IPS-20b (cell line): Measurements from ENCODE around the gene PHF21A.

Source experiments
- H3K27ac ChIP-seq: one replicate; pipeline ENCODE4 v1.5.1; 2013; ENCODE audit warnings: low read length
- H3K27me3 ChIP-seq: 2 replicates; pipeline ENCODE4 v1.6.1; 2013; ENCODE audit warnings: mild to moderate bottlenecking, low read length, inconsistent platforms; ENCODE audit not compliant: insufficient read depth
- H3K36me3 ChIP-seq: 2 replicates; pipeline ENCODE4 v1.6.1; 2013; ENCODE audit warnings: low read depth, mild to moderate bottlenecking, inconsistent platforms, low read length, moderate library complexity; ENCODE audit not compliant: insufficient read depth
- H3K4me1 ChIP-seq: 2 replicates; pipeline ENCODE4 v1.6.1; 2013; ENCODE audit warnings: mild to moderate bottlenecking, control low read depth, inconsistent platforms, low read length, moderate library complexity; ENCODE audit not compliant: insufficient read depth
- H3K4me3 ChIP-seq: 2 replicates; pipeline ENCODE4 v1.5.1; 2013; ENCODE audit warnings: mild to moderate bottlenecking, low read length, inconsistent platforms
- H3K9ac ChIP-seq: 2 replicates; pipeline ENCODE4 v1.6.1; 2013; ENCODE audit warnings: low read depth, mild to moderate bottlenecking, inconsistent platforms, low read length, moderate library complexity
- H3K9me3 ChIP-seq: 2 replicates; pipeline ENCODE4 v1.6.1; 2013; ENCODE audit warnings: mild to moderate bottlenecking, low read depth, low read length, inconsistent platforms; ENCODE audit not compliant: insufficient read depth

Gene PHF21A

DNA sequence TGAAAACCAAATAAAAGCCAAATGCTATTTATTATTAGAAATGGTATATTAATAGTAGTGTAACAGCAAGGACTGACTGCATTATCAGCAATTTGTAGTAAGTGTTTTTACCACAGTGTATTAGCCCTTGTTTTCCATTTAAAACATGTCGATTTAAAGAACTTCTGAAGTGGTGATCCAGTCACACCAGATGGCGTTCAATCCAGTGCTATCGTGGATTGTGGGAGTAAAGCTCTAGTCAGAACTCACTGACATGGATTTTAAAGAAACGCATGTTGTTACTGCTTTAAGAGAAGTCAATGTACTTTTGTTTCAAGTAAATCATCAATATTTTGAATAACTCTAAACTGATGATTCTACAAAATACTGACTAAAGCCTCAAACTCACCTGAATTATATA, 147.7 kb downstream of the PHF21A start:
- Histone ChIP-seq H3K9me3 (no peaks in the 10 kb centered on the region), H3K36me3 (peaks cover 36% of the 10 kb centered on the region), H3K4me3 (no peak overlapping the region), H3K4me1 (no peaks in the 10 kb centered on the region), H3K9ac (no peak overlapping the region), H3K27ac (no peak overlapping the region), H3K27me3 (no peaks in the 10 kb centered on the region)

DNA sequence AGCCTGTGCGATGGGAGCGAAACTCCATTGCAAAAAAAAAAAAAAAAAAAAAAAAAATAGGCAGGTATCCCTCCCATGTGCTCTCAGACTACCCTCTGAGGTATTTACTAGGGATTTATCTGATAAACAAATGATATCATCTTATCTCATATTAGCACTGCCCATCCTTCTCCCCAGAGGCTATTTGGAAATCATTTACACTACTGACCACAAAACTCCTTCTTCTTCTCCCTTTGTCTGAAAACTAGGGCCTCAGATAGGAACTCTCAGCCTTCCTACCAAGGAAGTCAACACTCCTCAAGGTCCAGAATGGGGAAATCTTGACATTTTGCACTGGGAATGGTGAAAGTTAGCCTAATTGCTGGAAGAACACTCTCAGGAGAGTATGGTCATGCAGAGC, 152.4 kb downstream of the PHF21A start:
- Histone ChIP-seq H3K4me1 (0 out of 2 replicates have a peak, but pooled peaks cover 2% of the 10 kb centered on the region), H3K27me3 (no peaks in the 10 kb centered on the region), H3K9ac (no peak overlapping the region), H3K4me3 (no peak overlapping the region), H3K36me3 (peaks cover 48% of the 10 kb centered on the region), H3K9me3 (no peaks in the 10 kb centered on the region), H3K27ac (no peak overlapping the region)

DNA sequence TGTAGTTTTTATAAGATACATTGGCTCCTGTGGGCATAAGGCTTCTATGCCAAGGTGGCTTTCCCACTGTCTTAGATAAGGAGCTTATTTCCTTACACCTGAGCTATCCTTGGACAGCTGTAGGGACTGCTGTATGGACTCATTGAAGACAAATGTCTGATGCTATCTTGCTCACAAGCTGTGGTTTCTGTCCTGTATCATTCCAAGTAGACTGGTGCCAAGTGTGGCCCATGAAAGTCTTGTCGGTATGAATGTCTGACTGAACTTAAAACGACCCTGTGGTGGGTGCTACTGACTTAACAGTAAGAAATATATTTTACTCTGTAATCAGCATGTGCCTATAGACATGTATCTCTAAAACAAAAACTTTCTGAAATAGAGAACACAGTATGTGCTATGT, 153.7 kb downstream of the PHF21A start:
- no peak overlapping the region for H3K4me3 ChIP-seq
- no peaks in the 10 kb centered on the region for H3K27me3 ChIP-seq
- no peaks in the 10 kb centered on the region for H3K9me3 ChIP-seq
- H3K36me3 ChIP-seq: peaks cover 48% of the 10 kb centered on the region
- H3K4me1 ChIP-seq: 0 out of 2 replicates have a peak, but pooled peaks cover 2% of the 10 kb centered on the region
- no peak overlapping the region for H3K9ac ChIP-seq
- H3K27ac ChIP-seq: no peak overlapping the region

DNA sequence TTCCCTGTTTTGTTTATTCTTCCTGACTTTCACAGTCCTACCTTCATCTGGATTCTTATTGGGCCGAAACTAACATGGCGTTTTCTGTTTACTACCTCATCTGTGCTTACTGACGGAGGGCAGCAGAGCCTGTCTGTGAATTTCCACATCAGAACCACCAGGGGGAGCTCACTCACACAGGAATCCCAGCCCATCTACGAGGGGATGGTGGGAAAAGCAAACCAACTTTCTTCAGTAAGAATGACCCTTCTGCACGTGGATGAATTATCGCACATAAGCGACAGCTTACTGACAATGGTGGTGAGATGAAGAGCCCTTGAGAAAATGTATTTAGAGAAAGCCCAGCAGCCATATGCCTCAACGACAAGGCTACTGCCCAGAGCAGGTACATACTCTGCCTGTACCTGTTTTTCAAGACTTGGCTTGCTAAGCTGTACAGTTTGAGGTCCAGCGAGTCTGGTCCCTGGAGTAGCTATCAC, 156.3 kb downstream of the PHF21A start:
- Histone ChIP-seq H3K27ac (no peak overlapping the region), H3K9me3 (no peaks in the 10 kb centered on the region), H3K27me3 (no peaks in the 10 kb centered on the region), H3K4me1 (0 out of 2 replicates have a peak, but pooled peaks cover 2% of the 10 kb centered on the region), H3K9ac (no peak overlapping the region), H3K36me3 (peaks cover 53% of the 10 kb centered on the region), H3K4me3 (no peak overlapping the region)

DNA sequence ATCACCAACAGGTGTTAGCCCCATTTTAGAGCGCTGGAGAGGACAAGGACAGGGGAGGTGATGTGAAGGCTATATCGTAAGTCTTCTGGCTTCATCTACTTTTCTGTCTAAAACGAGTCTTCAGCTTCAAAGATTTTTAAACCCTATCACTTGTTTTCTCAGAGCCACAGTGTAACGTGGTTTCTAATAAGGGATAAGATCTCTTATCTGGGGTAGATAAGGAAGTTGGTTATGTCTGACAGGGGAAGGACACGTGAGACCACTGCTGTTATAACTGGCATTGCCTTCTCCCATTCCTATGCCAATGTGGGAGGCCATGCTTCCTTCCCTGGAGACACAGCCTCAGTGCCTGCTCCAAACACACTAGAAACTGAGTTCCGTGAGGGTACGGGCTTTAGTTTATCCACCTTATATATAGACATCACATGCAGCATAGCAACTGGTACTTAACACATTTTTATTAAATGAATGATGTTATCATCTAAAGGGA, 159.5 kb downstream of the PHF21A start:
- 0 out of 2 replicates have a peak, but pooled peaks cover 2% of the 10 kb centered on the region for H3K4me1 ChIP-seq
- no peak overlapping the region for H3K9ac ChIP-seq
- H3K27me3 ChIP-seq: no peaks in the 10 kb centered on the region
- H3K27ac ChIP-seq: no peak overlapping the region
- H3K9me3 ChIP-seq: peaks cover 2% of the 10 kb centered on the region; the same call in 1 of the 2 replicates
- H3K4me3 ChIP-seq: no peak overlapping the region
- H3K36me3 ChIP-seq: peaks cover 30% of the 10 kb centered on the region; the same call in 1 of the 2 replicates

DNA sequence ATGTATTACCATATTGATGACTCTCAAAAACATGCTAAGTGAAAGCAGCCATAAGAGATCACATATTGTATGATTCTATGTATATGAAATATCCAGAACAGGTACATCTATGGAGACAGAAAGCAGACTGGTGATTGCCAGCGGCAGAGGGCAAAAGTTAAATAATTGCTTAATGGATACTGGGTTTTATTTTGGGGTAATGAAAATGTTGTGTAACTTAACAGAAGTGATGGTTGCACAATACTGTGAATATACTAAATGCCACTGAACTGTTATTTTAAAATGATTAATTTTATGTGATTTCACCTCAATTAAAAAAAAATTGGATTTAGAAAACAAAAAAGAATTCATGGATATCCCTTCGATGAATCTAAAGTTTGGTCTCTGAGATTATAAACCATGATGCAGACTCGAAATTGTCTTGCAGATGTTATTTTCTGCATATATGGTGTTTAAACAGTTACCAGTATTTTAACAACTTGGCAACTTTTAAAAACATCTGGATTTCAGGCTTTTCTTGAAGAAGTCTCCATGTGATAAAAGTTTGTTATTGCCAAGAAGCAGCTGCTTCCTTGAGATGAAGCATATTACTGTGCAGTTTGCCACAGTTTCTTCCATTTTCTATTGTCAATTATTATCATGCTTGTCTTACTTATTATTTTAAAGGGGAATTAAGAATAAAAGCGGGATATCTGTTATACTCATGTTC, 160.7 kb downstream of the PHF21A start:
- Histone ChIP-seq H3K9ac (no peak overlapping the region), H3K9me3 (peaks cover 2% of the 10 kb centered on the region; the same call in 1 of the 2 replicates), H3K4me3 (no peak overlapping the region), H3K27me3 (no peaks in the 10 kb centered on the region), H3K4me1 (0 out of 2 replicates have a peak, but pooled peaks cover 2% of the 10 kb centered on the region), H3K36me3 (peaks cover 30% of the 10 kb centered on the region; the same call in 1 of the 2 replicates), H3K27ac (no peak overlapping the region)

DNA sequence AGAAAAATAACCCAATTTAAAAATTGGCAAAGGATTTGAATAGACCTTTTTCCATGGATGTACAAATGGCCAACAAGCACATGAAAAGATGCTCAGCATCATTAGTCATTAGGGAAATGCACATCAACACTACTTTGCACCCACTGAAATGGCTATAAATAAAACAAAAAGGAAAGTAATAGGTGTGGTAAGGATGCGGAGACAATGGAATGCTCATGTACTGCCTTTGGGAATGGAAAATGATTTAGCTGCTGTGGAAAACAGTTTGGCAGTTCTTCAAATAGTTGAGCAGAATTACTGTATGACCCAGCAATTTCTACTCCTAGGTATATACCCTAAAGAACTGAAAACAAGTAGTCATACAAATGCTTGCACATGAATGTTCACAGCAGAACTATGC, 161.4 kb downstream of the PHF21A start:
- H3K27ac ChIP-seq: no peak overlapping the region

DNA sequence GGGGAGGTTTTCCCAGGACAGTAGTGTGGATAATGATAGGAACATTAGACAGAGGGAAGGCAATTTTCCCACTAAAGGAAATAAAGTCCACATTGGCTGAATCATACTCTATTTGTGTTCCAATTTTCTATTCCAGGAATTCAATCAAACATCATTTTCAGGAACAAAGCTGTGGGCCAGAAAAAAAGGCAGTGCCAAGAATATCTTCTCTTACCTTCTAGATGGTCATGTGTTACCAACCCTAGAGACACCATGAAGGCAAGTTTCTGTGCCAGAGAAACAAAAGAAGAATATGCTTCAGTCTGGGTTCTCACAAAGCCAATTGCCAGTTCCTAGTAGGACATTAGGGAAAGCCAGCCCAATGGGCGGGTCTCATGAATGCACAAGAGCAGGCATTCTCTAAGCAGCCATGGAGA, 171.3 kb downstream of the PHF21A start:
- H3K4me1 ChIP-seq: no peaks in the 10 kb centered on the region
- H3K9ac ChIP-seq: no peak overlapping the region
- H3K27me3 ChIP-seq: no peaks in the 10 kb centered on the region
- no peaks in the 10 kb centered on the region for H3K9me3 ChIP-seq
- H3K4me3 ChIP-seq: no peak overlapping the region
- no peak overlapping the region for H3K27ac ChIP-seq
- peaks cover 72% of the 10 kb centered on the region for H3K36me3 ChIP-seq

More for the DNA sequence above, 161.4 kb downstream of the PHF21A start:
- no peaks in the 10 kb centered on the region for H3K27me3 ChIP-seq
- H3K36me3 ChIP-seq: peaks cover 24% of the 10 kb centered on the region; the same call in 1 of the 2 replicates
- H3K9me3 ChIP-seq: peaks cover 2% of the 10 kb centered on the region; the same call in 1 of the 2 replicates
- no peak overlapping the region for H3K9ac ChIP-seq
- no peak overlapping the region for H3K4me3 ChIP-seq
- H3K4me1 ChIP-seq: no peaks in the 10 kb centered on the region

DNA sequence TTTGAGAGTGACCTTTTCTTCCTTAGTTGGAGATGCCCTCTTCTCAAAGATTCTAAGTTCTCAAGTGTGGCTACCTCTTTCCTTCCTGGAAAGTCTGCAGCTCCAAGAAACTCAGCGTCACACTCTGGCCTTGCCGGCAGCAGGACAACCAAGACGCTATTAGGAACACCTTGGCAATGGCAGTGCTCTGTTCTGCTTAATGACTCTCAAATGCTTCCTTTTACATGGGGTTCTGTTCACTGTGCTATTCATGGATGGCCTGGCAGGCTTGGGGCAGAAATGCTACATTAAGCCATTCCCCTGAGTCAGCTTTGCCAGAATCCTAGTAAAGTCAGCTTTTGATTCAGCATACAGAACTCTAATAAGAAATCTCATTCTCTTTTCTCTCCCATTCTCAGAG, 172.9 kb downstream of the PHF21A start:
- no peak overlapping the region for H3K9ac ChIP-seq
- no peaks in the 10 kb centered on the region for H3K27me3 ChIP-seq
- no peak overlapping the region for H3K27ac ChIP-seq
- H3K36me3 ChIP-seq: peaks cover 84% of the 10 kb centered on the region
- H3K4me1 ChIP-seq: no peaks in the 10 kb centered on the region
- H3K4me3 ChIP-seq: no peak overlapping the region
- no peaks in the 10 kb centered on the region for H3K9me3 ChIP-seq

DNA sequence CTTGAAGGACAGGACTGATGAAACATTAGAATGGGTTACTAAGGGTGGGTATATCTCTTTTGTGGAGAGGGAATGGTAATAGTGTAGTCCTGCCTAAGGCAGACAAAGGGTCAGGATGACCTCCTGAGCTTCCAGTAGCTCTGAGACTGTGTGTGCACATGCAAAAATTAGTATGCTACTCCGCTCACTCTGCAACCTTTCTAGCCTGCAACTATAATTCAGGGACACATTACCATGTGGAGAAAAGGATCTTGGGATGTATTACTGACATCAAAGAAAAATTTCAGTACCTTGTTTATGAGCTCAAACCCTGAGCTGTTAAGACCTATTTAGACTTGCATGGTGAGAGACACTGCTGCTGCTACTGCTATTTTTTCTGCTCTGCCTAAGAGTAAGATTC, 173.4 kb downstream of the PHF21A start:
- H3K4me1 ChIP-seq: no peaks in the 10 kb centered on the region
- no peak overlapping the region for H3K27ac ChIP-seq
- no peak overlapping the region for H3K9ac ChIP-seq
- H3K36me3 ChIP-seq: peaks cover 80% of the 10 kb centered on the region
- no peaks in the 10 kb centered on the region for H3K27me3 ChIP-seq
- H3K9me3 ChIP-seq: no peaks in the 10 kb centered on the region
- H3K4me3 ChIP-seq: no peak overlapping the region

DNA sequence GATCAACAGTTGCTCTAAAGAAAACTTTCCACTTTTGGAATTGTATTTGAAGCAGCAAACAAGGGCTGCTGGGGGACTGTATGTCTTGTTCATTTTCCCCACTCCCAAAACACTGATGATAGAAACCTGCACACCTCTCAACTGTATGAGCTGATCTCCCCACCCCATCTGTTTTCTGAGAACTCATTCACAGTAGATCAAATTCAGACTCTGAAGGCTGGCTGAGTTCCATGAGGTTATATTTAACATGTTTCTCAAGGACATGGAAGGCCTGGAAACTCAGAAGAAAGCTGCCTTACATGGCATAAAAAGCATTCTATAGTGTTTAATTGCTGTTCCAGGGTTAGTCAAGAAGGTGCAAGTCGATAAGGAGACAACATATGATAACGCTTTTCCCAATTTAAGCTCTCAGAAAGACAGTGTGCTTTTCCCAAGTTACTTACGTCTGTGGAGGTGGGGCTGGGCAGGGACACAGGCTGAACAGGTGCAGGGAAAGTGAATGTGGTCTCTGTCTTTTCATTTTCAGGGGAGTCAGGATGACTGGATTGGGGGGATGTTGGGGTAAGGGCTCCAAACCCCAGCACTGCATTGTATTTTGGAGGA, 175.8 kb downstream of the PHF21A start:
- Histone ChIP-seq H3K9ac (no peak overlapping the region), H3K4me3 (no peak overlapping the region), H3K4me1 (no peaks in the 10 kb centered on the region), H3K27me3 (no peaks in the 10 kb centered on the region), H3K36me3 (peaks cover 66% of the 10 kb centered on the region), H3K9me3 (no peaks in the 10 kb centered on the region), H3K27ac (no peak overlapping the region)

DNA sequence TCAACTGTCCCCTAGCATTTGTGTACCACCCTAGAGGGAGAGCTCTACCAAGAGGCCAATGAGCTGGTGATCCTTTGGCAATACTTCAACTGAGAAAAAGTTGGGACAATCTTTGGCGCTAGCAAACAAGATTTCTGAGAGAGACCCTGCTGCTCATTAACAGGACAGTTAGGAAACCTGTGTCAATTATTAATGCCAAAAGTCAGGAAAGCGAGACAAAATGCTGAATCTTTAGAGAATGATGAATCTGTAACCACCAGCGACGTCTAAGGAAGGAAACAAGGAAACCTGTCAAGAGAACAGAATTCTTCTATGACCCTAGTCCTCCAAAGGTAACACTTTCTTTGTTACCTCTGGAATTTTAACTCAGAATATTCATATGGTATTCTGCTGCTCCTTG, 178.9 kb downstream of the PHF21A start:
- H3K27me3 ChIP-seq: no peaks in the 10 kb centered on the region
- H3K4me3 ChIP-seq: no peak overlapping the region
- H3K27ac ChIP-seq: no peak overlapping the region
- no peaks in the 10 kb centered on the region for H3K4me1 ChIP-seq
- H3K9ac ChIP-seq: no peak overlapping the region
- H3K36me3 ChIP-seq: peaks cover 35% of the 10 kb centered on the region
- H3K9me3 ChIP-seq: no peaks in the 10 kb centered on the region
